Fibroblast of skin of back (primary cell): ENCODE data around the gene MPDZ. TPM values are rescaled to one million over a fixed set of nuclear protein-coding genes. Genes with fewer than 3 reads are reported as not detected.

Source experiments
- DNase-seq: peaks from one replicate; pipeline ENCODE4 v3.0.0-alpha.2; 2013
- polyA plus RNA-seq, 2 experiments: library from polyadenylated mRNA; unstranded; fragments of 120-200 nt; gene quantifications; one replicate each; pipeline ENCODE4 v1.2.1, GENCODE V29; 2013; ENCODE audit not compliant: insufficient read length in 2 of 2

MPDZ gene
- 19.7 TPM for polyA plus RNA-seq (2013, experiment 1 of 2; ENCODE audit: insufficient read length)
- polyA plus RNA-seq (2013, experiment 2 of 2; ENCODE audit: insufficient read length) = 26.3 TPM

GRCh38 chr9:13279284-13280141 lies at the start of gene MPDZ:
MPDZ (minus strand) TSS chr9:13279692; CDS start chr9:13250315, 29,377 bp downstream.
- DNase-seq = peak; percentile 70

DNA sequence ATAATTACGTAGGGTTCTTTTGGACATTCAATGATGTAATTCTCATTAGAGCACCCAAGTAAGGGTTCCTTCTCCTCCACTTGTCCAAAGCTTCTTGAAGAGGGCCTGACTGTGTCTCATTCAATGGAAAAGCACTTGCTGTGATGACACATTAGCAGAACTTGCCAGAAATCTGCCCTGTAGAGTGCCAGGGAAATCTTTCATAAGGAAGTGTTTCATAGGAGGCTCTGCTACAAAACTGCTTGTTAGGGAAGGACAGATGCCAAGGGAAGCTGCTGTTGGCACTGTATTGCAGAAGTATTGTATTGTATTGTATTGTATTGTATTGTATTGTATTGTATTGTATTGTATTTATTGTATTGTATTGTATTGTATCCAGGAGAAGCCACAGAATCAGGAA lies 45.5 kb upstream of the MPDZ start:
- no peak for DNase-seq

- DNase-seq = no peak
Observed at GRCh38 chr9:13322828-13323550, 43.5 kb upstream of the MPDZ start.

- no peak for DNase-seq
Observed at GRCh38 chr9:13318027-13318426, 38.5 kb upstream of the MPDZ start.

DNA sequence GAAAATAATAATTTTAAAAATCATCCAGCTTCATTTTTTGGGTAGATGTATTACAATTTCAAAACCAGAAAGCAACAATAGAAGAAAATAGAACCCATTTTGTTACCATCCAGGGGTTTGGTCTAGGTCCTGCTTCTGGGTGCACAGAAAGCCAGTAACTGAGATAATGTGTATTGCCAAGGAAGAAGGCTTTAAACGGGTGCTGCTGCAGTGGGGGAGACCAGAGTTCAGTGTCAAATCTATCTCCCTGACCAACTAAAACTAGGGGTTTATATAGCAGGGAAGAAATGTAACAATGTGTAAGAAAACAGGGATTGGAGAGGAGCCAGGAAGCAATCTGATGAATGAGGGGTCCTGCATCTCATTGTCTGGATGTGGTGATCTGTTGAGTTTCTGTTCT lies 17.5 kb upstream of the MPDZ start:
- DNase-seq = no peak

GRCh38 chr9:13295556-13295955 lies 16.1 kb upstream of the MPDZ start:
- DNase-seq = no peak

GRCh38 chr9:13292782-13293181 lies 13.3 kb upstream of the MPDZ start:
- DNase-seq = no peak

DNA sequence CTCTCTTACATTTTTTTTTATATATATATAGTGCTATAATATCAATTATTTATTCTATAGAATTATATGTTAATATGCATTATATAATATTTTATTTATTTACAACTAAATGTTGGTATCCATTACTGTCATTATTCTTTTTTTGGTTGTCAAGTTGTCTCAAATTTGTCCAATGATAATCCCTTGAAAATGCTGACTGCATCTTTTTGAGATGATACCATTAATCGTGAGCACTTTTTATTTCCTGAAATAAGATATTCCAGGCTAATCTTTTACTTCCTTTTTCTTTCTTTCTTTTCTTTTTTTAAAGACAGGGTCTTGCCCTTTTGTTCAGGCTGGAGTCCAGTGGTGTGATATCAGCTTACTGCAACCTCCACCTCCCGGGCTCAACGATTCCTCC lies 12.7 kb upstream of the MPDZ start:
- no peak for DNase-seq

- no peak for DNase-seq
Observed at GRCh38 chr9:13291718-13292117, 12.2 kb upstream of the MPDZ start.

DNA sequence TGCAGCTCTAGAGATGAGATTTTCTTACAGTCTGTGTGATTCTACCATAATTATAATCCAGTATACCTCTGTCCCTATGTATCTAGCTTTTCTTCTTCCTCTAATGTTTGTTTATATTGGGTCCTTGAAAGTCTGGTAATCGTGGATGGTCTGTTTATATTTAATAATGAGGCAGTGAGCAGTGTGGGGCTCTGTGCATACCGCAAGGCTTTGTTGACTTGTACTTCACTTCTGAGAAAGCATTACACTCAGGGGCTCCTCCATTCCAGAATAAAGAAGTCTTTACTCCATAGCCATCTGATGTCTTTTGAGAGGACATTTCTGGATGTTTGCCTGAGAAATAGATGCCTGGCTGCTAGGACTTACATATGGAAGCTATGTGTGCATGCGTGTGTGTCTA lies 4.5 kb upstream of the MPDZ start:
- no peak for DNase-seq

- DNase-seq = peak; percentile 64
Observed at GRCh38 chr9:13282998-13283397, 3.5 kb upstream of the MPDZ start.

GRCh38 chr9:13281356-13282016 lies 2.0 kb upstream of the MPDZ start:
- no peak for DNase-seq

GRCh38 chr9:13278368-13279246 lies 885 bp downstream of the MPDZ start:
- DNase-seq = peak; percentile 67

- DNase-seq = peak; percentile 21
Observed at GRCh38 chr9:13278023-13278367, 1.5 kb downstream of the MPDZ start.

DNA sequence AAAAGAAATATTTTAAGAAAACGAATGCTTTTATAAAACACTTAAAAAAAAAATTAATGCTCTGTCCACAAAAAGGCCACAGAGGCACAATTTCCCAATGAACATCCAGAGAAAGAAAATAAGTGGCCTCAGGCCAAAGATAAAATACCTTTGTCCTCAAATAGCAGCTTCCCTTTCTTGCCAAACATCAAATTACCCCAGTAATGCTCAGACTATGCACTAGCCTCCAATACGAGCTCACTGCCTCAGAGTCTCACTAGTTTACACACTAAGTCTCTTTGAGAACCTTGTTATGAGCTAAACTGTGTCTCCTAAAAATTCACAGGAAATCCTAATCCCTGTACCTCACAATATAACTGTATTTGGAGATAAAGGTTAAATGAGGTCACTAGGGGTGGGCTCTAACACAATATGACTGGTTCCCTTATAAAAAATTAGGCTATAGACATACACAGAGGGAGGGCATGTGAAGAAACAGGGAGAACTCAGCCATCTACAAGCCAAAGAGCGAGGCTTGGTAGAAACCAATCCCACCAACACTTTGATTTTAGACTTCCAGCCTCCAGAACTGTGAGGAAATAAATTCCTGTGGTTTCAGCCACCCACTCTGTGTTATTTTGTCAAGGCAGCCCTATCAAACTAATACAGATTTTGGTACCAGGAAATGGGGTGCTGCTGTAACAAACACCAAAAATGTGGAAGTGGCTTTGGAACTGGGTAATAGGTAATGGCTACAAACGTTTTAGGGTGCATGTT lies 4.4 kb downstream of the MPDZ start:
- DNase-seq = peak; percentile 35

GRCh38 chr9:13270734-13271133 lies 8.8 kb downstream of the MPDZ start:
- no peak for DNase-seq

GRCh38 chr9:13269589-13270452 lies 9.7 kb downstream of the MPDZ start:
- DNase-seq = no peak

DNA sequence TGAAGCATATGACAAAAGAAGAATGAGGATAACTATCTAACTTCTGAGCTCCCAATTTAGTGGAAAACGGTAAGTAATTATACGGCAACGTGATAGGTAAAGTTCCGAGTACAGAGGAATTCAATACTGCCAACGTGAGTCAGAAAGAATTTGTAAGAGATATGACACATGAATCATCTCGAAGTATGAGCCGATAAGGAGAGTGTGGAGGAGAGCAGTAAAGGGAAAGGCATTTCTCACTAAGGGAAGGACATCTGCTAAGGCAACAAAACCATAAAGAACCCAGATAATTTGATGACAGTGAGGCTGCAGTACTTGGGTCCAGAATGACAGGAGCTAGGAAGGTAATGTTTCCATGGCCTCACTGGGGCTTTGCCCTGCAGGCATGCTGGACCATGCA lies 11.0 kb downstream of the MPDZ start:
- peak; percentile 58 for DNase-seq

DNA sequence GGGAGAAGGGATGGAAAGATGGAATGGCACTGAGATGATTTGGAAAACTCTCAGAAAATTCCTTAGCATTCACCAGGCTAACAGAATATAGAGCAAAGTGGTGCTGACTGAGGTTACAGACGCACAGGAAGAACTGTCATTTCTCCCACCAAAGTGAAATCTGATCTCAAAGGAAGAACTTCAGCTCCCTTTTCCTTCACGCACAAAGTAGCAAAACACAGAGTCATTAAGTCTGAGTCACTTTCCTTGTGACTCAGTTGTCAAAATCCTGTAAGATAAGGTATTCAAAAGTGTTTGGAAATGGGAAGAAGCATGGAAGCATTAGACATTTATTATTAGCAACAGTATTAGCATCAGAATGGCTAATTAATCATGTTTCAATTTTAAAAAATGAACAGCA lies 11.7 kb downstream of the MPDZ start:
- peak; percentile 91 for DNase-seq

DNA sequence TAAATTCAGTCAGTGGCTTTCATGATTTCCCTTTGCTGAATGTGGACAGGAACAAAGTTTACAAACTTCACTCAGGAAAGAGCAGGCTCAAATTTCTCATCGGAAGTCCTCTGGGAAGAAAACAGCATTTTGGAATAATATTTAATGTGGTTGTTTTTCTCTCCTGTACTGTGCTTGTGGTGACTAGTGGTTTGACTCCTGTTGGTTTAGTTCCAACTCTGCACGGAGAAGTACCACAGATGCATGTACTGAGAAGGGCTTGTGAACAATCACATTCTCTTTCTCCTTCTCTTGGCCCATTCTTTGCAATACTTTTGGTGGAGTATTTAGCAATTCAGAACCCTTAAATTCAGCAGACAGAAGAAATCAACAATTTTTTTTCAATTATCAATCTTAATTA lies 13.3 kb downstream of the MPDZ start:
- DNase-seq = peak; percentile 22

- DNase-seq = no peak
Observed at GRCh38 chr9:13264788-13265187, 14.7 kb downstream of the MPDZ start.
